Smooth muscle cell of the brain vasculature (primary cell): Measurements from ENCODE around the gene NBPF15.
"Not testable (repeated sequence)": the region's sequence is repeated elsewhere in the genome, so short reads cannot be mapped to it uniquely, and the experiment has no call there.

Source experiments
- DNase-seq: peaks from one replicate; pipeline ENCODE4 v3.0.0-alpha.2; 2012; ENCODE audit warnings: low read depth, low spot score

NBPF15 gene

GRCh38 chr1:144461136-144461759, at the start of gene NBPF15:
Gene NBPF15, minus strand, starts transcription at chr1:144461669. Its CDS starts 21,666 bp downstream, at chr1:144440003.
- peak; percentile 9 for DNase-seq

- not testable (repeated sequence) for DNase-seq
Measured at GRCh38 chr1:144496429-144496828, 35.0 kb upstream of the NBPF15 start.

GRCh38 chr1:144494130-144494529, 32.7 kb upstream of the NBPF15 start:
- not testable (repeated sequence) for DNase-seq

DNA sequence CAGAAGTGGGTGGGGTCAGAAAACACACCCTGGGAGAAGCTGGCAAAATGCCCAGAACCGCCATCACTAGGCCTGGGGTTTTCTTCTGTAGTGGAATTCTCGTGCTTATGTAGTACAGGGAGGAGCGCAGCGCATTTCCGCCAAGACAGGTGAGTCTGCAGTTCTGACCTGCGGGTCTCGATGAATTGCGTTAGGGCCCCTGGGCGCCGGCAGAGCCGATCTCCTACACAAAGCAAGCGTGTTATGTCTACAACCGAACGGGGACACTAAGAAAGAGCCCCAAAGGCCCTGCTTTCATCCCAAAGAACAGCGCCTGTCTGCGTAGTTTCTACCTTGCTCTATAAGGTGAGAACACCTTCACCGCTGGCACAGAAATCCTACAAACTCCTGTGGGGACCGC, 28.9 kb upstream of the NBPF15 start:
- not testable (repeated sequence) for DNase-seq

GRCh38 chr1:144487002-144487401, 25.5 kb upstream of the NBPF15 start:
- DNase-seq, result not testable (repeated sequence)

DNA sequence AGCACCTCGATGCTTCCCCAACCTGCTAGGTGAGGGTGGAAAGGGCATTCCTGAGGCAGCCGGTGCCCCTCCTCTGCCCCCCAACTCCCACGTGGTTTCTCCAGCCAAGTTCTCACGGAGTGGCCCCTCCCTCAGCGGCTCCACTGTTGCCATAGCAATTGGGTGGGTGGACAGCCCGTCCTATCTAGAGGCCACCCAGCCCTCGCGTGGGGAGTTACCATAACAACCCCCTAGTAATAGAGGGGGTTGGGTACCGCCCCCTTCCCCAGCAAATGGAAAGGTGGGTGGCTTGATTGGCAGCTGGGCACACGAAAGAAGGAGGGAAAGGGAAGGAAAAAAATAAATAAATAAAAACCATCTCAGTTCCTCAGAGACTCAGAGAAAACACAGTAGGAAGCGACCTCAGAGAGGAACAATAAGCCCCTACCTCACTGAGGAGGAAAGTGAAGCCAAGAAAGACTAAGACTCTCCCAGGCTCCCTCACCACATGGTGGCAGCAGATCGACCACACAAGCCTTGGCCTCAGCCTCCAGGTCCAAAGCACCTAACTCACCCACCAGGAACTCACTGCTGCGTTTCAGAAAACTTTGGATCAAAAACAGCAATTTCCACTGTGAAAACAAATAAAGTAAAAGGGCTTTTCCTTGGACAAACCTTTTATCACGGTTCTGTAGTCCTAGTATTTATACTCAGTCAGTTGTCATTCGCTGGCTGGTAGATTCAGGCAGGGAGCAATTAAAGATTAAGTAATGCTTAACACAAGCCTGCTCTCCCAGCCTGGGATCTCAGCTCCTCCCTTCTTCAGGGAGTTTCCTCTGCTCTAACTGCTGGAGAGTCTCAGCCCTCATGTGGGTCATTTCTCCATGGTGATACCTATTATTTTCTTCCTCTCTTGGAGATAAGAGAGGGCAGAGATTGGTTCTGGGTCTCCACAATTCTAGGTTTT, 23.9 kb upstream of the NBPF15 start:
- DNase-seq, result not testable (repeated sequence)

DNA sequence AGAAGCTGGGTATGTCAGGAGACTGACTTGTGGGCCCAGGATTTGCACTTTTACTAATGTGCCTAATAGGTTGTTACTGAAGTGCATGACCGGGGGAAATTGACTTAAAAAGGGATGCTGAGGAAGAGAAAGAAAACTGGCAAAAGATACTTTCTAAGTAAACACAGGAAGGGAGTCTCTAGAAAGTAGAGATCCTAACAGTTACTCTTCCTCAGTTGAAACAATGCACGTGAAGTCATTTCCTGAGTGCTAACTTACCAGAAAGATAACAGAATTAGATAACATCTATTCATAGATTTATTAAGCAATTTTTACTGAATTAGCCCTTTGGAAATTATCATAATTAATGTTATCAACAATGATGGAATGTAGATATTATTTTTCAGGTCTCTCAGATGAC, 12.4 kb upstream of the NBPF15 start:
- DNase-seq, result not testable (repeated sequence)

DNA sequence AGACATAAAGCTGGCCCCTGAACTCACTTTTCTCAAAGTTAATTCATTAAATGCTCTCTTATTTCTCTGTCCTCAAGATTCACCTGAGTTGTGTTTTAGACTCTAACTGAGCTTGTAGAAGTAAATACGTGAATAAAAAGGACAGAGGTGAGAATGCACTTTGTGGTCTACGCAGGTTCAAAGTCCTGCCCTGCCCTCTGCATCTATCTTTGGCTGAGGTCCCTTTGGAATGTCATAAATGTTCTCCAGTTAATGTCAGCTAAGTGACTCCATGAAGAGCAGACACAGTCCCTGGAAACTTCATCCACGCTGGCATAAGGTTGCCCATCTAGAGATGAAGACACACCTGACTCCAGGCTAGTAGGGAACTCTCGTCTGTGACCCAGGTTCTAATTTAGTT, 10.0 kb upstream of the NBPF15 start:
- DNase-seq, result not testable (repeated sequence)

- not testable (repeated sequence) for DNase-seq
Measured at GRCh38 chr1:144461778-144462177, 309 bp upstream of the NBPF15 start.

DNA sequence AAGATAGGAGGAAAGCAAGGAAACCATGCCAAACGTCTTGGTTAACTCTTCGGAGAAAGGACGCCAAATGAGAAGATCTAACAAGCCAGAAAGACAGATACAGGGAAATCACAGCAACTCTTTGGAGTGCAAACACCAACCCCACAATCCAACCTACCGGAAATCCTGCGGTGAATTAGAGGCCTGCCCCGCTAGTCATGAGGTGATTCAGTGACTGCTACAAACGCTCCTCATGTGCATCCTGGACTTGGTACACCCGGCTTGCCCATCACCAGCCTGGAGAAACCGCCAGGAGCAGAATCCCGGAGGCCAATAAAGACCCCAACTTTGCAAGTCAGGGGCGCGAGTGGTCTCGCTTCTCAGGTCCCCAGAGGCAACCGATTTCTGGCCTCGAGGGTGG, 783 bp downstream of the NBPF15 start:
- DNase-seq, result not testable (repeated sequence)

GRCh38 chr1:144442402-144442801, 19.1 kb downstream of the NBPF15 start:
- DNase-seq, result not testable (repeated sequence)

GRCh38 chr1:144439737-144440136, 21.7 kb downstream of the NBPF15 start:
- not testable (repeated sequence) for DNase-seq

- DNase-seq, result peak; percentile 17
Measured at GRCh38 chr1:144418891-144419694, 42.4 kb downstream of the NBPF15 start.

GRCh38 chr1:144413404-144414118, 47.9 kb downstream of the NBPF15 start:
- not testable (repeated sequence) for DNase-seq

DNA sequence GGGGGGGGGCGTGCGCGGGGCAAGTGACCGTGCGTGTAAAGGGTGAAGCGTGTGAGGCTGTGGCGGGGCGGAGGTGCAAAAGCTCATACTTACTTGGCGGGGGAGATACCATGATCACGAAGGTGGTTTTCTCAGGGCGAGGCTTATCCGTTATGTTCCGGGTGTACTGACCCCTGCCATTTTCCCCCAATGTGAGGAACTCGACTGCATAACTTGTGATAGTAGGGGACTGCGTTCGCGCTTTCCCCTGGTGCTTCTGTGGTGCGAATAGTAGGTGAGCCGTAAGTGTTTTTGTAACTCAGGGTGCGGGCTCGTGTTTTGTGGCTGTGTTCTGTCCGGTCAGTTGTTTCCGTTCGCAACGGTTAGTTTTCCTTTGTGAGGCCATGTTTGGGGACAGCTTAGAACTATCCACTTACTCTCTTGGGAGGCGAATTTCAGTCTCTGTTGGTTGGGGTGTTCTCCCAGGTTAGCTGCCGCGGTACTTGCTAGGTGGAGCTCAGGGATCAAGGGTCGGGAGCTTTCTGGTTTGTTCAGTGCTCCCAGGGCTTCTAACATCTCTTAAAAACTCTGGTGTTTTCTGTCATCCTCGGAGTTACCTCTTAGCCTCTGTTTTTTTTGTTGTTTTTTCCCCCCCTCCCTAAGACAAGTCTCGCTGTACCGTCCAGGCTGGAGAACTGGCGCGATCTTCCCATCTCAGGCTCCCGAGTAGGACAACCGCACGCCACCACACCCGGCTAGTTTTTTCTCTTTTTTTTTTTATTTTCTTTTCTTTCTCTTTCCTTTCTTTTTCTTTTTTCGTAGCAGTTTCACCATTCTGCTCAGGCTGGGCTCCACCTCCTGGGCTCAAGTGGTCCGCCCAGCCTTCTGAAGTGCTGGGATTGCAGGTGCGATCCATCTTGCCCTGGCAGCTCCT, 48.7 kb downstream of the NBPF15 start:
- peak; percentile 95 for DNase-seq

GRCh38 chr1:144412068-144412471, 49.4 kb downstream of the NBPF15 start:
- peak; percentile 29 for DNase-seq

DNA sequence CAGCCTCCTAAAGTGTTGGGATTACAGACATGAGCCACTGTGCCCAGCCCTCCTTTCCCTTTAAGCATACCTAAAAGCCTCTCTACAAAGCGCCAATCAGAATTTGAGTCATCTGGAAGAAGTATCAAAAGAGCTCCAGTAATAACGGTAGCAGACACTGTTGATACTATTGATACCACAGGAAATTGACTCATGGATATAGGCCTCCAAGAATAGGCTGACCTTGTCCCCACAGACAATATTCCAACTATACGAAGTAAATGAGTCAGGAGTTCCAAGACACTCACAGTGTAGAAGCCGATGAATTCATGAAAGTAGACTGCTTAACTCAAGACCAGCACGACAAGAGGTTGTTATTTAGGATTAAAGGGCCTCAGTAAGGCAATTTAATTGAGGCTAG, 58.7 kb downstream of the NBPF15 start:
- not testable (repeated sequence) for DNase-seq

GRCh38 chr1:144371651-144372050, 89.8 kb downstream of the NBPF15 start:
- not testable (repeated sequence) for DNase-seq
